Ovary (tissue), 3 donors: Measurements from ENCODE around the gene RALA.

ENCODE experiments used
- POLR2A ChIP-seq: fragments of 450-650 bp; IDR thresholded peaks from one replicate; pipeline ENCODE4 v1.6.1; 2017; ENCODE audit warnings: antibody characterized with exemption, mild to moderate bottlenecking, moderate library complexity
- TF ChIP-seq, protein P1 (sequence below), 3 donors: fragments of 450-650 bp in 2 of 3; fragments of 200-600 bp in 1 of 3; IDR thresholded peaks; one replicate each; pipeline versions ENCODE4 v1.5.1 to v1.8.0; 2016 to 2022; ENCODE audit warnings: antibody characterized with exemption in 3 of 3, mild to moderate bottlenecking in 1 of 3
- donor health status: DM: no; HTN: no; CAD: no.

- no peak for TF ChIP-seq POLR2A
- TF ChIP-seq, protein P1, sequence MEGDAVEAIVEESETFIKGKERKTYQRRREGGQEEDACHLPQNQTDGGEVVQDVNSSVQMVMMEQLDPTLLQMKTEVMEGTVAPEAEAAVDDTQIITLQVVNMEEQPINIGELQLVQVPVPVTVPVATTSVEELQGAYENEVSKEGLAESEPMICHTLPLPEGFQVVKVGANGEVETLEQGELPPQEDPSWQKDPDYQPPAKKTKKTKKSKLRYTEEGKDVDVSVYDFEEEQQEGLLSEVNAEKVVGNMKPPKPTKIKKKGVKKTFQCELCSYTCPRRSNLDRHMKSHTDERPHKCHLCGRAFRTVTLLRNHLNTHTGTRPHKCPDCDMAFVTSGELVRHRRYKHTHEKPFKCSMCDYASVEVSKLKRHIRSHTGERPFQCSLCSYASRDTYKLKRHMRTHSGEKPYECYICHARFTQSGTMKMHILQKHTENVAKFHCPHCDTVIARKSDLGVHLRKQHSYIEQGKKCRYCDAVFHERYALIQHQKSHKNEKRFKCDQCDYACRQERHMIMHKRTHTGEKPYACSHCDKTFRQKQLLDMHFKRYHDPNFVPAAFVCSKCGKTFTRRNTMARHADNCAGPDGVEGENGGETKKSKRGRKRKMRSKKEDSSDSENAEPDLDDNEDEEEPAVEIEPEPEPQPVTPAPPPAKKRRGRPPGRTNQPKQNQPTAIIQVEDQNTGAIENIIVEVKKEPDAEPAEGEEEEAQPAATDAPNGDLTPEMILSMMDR (IDR thresholded peaks at IDR 0.05), result no peak
These were observed 6.4 kb upstream of the RALA start for GRCh38 chr7:39617005-39617404.
